Activated CD8-positive, alpha-beta memory T cell treated with anti-CD3 and anti-CD28 coated beads, Interleukin-2, amount 50 U/mL, for 48 hours (primary cell): ENCODE measurements around the gene RDH16.

Source experiments
- DNase-seq: peaks from one replicate; pipeline ENCODE4 v3.0.0-alpha.2; 2020

Gene RDH16, protein sequence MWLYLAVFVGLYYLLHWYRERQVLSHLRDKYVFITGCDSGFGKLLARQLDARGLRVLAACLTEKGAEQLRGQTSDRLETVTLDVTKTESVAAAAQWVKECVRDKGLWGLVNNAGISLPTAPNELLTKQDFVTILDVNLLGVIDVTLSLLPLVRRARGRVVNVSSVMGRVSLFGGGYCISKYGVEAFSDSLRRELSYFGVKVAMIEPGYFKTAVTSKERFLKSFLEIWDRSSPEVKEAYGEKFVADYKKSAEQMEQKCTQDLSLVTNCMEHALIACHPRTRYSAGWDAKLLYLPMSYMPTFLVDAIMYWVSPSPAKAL

DNA sequence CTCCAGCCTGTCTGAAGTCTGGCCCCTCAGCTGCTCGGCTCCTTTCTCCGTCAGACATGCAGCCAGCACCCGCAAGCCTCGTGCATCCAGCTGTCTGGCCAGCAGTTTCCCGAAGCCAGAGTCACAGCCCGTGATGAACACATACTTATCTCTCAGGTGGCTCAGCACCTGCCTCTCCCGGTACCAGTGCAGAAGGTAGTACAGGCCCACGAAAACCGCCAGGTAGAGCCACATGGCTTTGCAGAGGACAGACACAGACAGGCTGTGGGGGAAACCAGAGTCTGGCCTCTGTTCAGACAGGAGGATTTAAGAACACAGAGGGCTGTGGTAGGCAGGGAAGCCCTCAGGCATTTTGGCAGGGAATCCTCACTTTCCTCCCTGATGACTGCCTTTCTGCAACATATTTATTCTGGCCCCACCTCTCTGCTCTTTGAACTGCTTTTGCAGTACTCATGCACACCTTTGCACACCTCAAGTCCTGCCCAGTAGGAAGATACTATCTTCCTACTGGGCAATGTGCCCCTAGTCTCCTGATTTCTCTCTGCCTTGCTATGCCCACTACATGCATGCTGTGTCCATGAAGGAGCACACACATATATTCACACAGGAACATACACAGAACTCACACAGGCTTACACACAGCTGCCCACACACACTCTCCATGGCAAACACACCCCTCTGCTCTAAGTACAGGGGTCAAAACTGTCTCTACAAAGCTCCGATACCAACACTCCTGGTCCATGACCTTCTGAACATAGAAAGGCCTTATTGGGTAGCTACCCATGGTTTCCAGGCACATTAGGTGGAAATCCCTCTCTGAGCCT lies at the start of gene RDH16:
RDH16 (minus strand) TSS at position 380 of the 824 bp plus-strand sequence; CDS start at position 234, 146 bp downstream.
- no peak for DNase-seq

GRCh38 chr12:57006809-57007475 lies 49.5 kb upstream of the RDH16 start:
- no peak for DNase-seq

GRCh38 chr12:57005980-57006808 lies 48.8 kb upstream of the RDH16 start, which contains the start of gene ZBTB39:
Gene ZBTB39, minus strand, starts transcription at chr12:57006546. Its CDS starts 1,629 bp downstream, at chr12:57004917.
- peak; percentile 88 for DNase-seq

GRCh38 chr12:57004651-57005050 lies 47.2 kb upstream of the RDH16 start:
- no peak for DNase-seq

DNA sequence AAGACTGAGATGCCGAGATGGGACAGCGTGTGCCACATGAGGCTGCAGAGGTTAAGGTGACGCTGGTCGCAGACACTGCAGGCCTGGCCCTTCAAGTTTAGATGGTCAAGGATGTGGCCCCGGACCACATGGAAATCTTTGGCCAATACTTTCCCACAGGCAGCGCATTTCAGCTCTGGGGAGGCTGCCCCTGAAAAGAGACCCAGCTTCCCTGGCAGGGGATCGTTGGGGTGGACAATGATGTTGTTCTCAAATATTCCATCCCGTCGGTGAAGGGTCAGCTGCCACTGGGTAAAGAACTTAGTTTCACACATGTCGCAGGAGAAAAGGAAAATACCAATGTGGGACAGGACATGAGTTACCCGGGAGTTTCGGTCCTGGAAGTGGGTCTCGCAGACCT lies 46.0 kb upstream of the RDH16 start:
- no peak for DNase-seq

- DNase-seq, result peak; percentile 94
These were observed 44.1 kb upstream of the RDH16 start for GRCh38 chr12:57001448-57001906.

GRCh38 chr12:57000393-57000792 lies 43.0 kb upstream of the RDH16 start:
- DNase-seq, result peak; percentile 50

- DNase-seq, result peak; percentile 41
These were observed 42.0 kb upstream of the RDH16 start for GRCh38 chr12:56999456-56999855.

- peak; percentile 70 for DNase-seq
These were observed 41.6 kb upstream of the RDH16 start for GRCh38 chr12:56998981-56999380.

GRCh38 chr12:56998316-56998715 lies 40.9 kb upstream of the RDH16 start:
- DNase-seq, result peak; percentile 40

- peak; percentile 41 for DNase-seq
These were observed 39.6 kb upstream of the RDH16 start for GRCh38 chr12:56996793-56997545.

DNA sequence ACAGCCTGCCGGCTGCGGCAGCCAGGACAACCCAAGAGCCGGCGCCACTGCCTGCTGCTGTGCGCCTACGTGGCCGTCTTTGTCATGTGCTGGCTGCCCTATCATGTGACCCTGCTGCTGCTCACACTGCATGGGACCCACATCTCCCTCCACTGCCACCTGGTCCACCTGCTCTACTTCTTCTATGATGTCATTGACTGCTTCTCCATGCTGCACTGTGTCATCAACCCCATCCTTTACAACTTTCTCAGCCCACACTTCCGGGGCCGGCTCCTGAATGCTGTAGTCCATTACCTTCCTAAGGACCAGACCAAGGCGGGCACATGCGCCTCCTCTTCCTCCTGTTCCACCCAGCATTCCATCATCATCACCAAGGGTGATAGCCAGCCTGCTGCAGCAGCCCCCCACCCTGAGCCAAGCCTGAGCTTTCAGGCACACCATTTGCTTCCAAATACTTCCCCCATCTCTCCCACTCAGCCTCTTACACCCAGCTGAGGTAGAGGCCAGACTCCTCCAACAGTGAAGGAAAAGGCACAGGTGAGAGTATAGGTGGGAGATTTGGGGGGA lies 38.6 kb upstream of the RDH16 start:
- DNase-seq, result peak; percentile 40

- DNase-seq, result peak; percentile 46
These were observed 38.0 kb upstream of the RDH16 start for GRCh38 chr12:56995201-56995929.

- no peak for DNase-seq
These were observed 36.9 kb upstream of the RDH16 start for GRCh38 chr12:56994231-56994746.

GRCh38 chr12:56993346-56993745 lies 35.9 kb upstream of the RDH16 start:
- DNase-seq, result peak; percentile 37

DNA sequence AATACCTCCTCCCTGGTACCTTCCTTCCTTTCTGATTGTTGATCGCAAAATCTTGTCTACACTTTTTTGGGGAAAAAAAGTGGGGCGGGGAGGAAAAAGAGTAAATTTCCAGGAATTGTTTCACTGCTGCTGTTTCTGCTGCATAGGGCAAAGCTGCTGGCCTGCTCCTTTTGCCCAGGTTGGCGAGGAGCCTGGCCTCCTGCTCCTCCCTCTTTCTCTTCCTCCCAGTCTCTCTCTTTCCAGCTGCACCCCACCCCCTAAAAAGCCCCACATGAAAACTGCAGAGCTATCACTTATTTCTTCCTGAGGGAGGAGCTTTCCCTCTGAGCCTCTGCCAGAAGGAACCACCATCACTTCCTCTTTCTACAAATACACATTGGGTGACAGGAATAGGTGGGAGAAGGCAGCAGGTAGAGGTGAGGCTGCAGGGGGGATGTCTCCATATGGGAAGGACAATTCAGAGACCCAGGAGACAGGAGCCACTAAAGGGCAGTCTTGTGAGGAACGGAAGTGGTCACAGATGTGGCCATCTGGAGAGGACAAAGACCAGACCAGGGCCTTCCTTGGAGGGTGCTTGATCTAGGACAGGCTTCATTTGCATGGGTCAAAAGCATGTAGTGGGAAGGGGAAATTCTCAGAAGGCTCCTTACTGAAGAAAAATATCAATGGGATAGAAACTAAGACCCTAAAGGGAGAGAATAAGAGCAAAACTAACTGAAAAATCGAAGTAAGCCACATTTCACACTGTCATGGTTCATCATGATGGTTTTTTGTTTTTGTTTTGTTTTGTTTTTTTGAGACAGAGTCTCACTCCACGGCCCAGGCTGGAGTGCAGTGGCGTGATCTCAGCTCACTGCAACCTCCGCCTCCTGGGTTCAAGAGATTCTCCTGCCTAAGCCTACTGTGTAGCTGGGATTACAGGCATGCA lies 34.2 kb upstream of the RDH16 start:
- no peak for DNase-seq

DNA sequence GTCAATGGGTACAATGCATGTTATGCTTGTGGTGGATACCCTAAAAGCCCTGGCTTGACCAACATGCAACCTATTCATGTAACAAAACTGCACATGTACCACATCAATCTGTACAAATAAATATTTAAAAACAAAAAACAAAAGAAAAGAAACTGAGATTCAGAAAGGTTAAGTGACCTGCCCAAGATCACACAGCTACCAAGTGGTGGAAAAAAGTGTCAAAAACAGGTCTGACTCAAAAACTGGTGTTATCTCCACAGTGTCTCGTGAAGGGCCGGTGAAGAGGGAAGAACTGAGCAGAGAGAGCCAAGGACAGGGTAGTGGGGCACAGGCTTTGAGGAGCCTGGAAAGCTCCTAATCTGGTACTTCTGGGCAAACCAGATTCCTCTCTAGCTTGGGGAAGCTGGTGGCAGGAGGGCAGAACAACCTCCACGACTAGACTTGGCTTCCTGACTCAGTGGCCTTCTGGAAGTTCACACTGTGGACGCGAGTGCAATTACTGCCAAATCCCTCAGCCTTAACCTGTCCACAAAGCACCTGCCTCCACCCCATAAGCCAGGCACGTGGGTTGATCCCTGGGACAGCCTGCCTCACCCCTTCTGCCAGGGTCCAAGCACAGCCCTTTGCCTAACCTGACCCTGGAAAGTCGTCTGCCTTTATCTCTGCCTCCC lies 33.4 kb upstream of the RDH16 start:
- DNase-seq, result peak; percentile 40

GRCh38 chr12:56989861-56990610 lies 32.6 kb upstream of the RDH16 start:
- DNase-seq, result no peak
